ENCODE results near the gene PAPOLA.

DNA sequence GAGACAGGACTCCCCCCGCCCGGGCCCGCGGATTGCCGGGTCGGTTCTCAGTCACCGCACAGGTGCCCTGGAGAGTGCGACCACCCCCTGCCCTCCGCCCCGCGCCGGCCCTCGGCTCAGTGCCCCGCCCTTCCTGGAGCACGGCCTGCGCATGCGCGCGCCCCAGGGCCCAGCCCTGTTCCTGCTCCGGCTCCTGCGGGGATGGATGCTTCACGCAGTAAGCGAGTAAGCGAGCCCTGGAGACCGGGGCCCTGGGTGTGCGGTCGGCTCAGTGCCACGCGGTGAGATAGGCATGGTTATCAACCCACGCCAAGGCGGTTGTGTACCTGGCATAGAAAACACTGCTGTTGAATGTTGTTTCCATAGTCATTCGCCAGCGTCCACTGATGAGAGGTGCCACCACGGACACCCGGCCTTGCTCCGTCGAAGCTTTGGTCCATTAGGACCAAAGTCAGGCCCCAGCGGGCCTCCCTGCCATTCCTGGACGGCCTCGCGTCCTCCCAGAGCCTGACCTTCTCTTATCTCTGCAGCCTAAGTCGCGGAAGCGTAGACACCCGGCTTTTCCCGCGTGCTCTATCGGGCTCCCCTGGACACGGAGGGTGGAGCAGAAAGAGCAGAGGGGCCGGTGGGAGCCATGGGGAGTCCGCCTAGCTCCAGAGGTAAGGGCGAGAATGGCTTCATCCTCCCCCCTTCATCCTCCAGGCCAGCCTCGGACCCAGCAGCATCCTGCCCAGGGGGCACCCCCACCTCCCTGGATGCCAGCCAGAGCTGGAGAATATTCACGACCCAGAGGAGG lies 90.6 kb downstream of the PAPOLA start:
- TF ChIP-seq, protein P1, sequence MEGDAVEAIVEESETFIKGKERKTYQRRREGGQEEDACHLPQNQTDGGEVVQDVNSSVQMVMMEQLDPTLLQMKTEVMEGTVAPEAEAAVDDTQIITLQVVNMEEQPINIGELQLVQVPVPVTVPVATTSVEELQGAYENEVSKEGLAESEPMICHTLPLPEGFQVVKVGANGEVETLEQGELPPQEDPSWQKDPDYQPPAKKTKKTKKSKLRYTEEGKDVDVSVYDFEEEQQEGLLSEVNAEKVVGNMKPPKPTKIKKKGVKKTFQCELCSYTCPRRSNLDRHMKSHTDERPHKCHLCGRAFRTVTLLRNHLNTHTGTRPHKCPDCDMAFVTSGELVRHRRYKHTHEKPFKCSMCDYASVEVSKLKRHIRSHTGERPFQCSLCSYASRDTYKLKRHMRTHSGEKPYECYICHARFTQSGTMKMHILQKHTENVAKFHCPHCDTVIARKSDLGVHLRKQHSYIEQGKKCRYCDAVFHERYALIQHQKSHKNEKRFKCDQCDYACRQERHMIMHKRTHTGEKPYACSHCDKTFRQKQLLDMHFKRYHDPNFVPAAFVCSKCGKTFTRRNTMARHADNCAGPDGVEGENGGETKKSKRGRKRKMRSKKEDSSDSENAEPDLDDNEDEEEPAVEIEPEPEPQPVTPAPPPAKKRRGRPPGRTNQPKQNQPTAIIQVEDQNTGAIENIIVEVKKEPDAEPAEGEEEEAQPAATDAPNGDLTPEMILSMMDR (IDR thresholded peaks at IDR 0.05; ENCODE audit: poor library complexity), result no peak
- no peak for TF ChIP-seq EZH2 (IDR thresholded peaks at IDR 0.05; ENCODE audit: borderline replicate concordance)
- no peak for TF ChIP-seq EZH2phosphoT487 (IDR thresholded peaks at IDR 0.05; ENCODE audit: low read depth, severe bottlenecking, unreplicated experiment)
